ENCODE data around the gene EMSY.
A peak's percentile ranks its signal among the peaks of the same experiment; 100 is the strongest.

The EMSY gene

GRCh38 chr11:76459299-76459698 is 14.5 kb downstream of the EMSY start:
- no peak for DNase-seq

- DNase-seq, result no peak
Observed at GRCh38 chr11:76459846-76460245, 15.0 kb downstream of the EMSY start.

- DNase-seq, result no peak
Observed at GRCh38 chr11:76462317-76462716, 17.5 kb downstream of the EMSY start.

- no peak for DNase-seq
Observed at GRCh38 chr11:76465701-76466100, 20.9 kb downstream of the EMSY start.

- no peak for DNase-seq
Observed at GRCh38 chr11:76466666-76467065, 21.8 kb downstream of the EMSY start.

GRCh38 chr11:76469141-76469540 is 24.3 kb downstream of the EMSY start:
- DNase-seq, result no peak

- DNase-seq, result no peak
Observed at GRCh38 chr11:76471382-76471781, 26.6 kb downstream of the EMSY start.

- no peak for DNase-seq
Observed at GRCh38 chr11:76480241-76480640, 35.4 kb downstream of the EMSY start.

- DNase-seq, result no peak
Observed at GRCh38 chr11:76491644-76492043, 46.8 kb downstream of the EMSY start.

- no peak for DNase-seq
Observed at GRCh38 chr11:76493040-76493439, 48.2 kb downstream of the EMSY start.

- DNase-seq, result no peak
Observed at GRCh38 chr11:76493626-76494539, 49.1 kb downstream of the EMSY start.

- no peak for DNase-seq
Observed at GRCh38 chr11:76495019-76495418, 50.2 kb downstream of the EMSY start.

GRCh38 chr11:76496174-76496573 is 51.4 kb downstream of the EMSY start:
- no peak for DNase-seq

GRCh38 chr11:76501526-76502202 is 56.8 kb downstream of the EMSY start:
- no peak for DNase-seq

- DNase-seq, result no peak
Observed at GRCh38 chr11:76506833-76507232, 62.0 kb downstream of the EMSY start.

- no peak for DNase-seq
Observed at GRCh38 chr11:76510060-76511047, 65.5 kb downstream of the EMSY start.

GRCh38 chr11:76512851-76513653 is 68.2 kb downstream of the EMSY start:
- DNase-seq, result peak in 1 of 2 experiments; percentile 38

GRCh38 chr11:76513654-76514034 is 68.8 kb downstream of the EMSY start:
- no peak for DNase-seq

- no peak for DNase-seq
Observed at GRCh38 chr11:76515494-76515893, 70.7 kb downstream of the EMSY start.

- no peak for DNase-seq
Observed at GRCh38 chr11:76523147-76523546, 78.3 kb downstream of the EMSY start.

- DNase-seq, result no peak
Observed at GRCh38 chr11:76523786-76524436, 79.1 kb downstream of the EMSY start.

GRCh38 chr11:76524461-76524860 is 79.6 kb downstream of the EMSY start:
- DNase-seq, result no peak
